Measurements from ENCODE around the gene LPGAT1.

DNA sequence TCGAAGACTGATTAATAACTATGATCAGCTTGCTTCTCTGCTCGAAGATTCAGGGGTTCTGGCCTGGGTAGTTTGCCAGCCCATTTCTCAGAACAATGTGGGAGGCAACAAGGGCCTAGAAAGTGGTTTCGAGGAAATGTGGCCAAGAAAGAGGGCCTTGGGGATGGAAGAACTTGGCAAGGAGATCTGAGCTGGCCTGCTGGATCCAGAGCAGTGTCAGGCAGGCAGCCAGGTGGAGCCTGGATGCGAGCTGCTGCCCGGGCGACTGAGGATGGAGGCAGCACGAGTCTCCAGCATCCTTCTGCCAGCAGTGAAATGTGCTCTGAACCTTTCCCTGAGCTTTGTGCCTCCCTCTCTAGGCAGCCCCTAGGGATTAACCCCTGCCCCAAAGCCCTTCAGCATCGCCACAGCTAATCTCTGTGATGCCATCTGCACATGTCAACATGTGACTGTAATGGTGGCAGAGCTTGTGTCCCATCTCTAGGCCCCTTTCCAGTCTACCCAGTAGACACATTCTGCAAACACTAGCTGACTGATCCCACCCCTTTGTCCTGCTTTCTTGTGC is 94.1 kb downstream of the LPGAT1 start:
- TF ChIP-seq CTCF (IDR thresholded peaks at IDR 0.05) (no peak), POLR2A (IDR thresholded peaks at IDR 0.05) (no peak)

Data from heart left ventricle (tissue), 13 donors.